Thyroid gland (tissue), 4 donors: ENCODE results near the gene SLAIN2.

Experiments used
- CTCF ChIP-seq, 6 experiments: fragments of 200-600 bp in 3 of 6; fragments of 450-650 bp in 3 of 6; sonication (generic) in 3 of 6; IDR thresholded peaks; one replicate each; pipeline ENCODE4 v1.5.1; 2016 to 2019; ENCODE audit warnings: antibody characterized with exemption in 6 of 6, mild to moderate bottlenecking in 2 of 6, inconsistent platforms in 1 of 6, moderate library complexity in 1 of 6
- POLR2A ChIP-seq, 2 donors: fragments of 450-650 bp; IDR thresholded peaks; one replicate each; pipeline ENCODE4 v1.6.1; 2017; ENCODE audit warnings: antibody characterized with exemption in 2 of 2, mild to moderate bottlenecking in 2 of 2, moderate library complexity in 1 of 2

GRCh38 chr4:48360285-48361011 lies 19.1 kb downstream of the SLAIN2 start:
- TF ChIP-seq CTCF (IDR thresholded peaks at IDR 0.05) (no peak), POLR2A (IDR thresholded peaks at IDR 0.05) (no peak)
